ENCODE measurements around the gene RBFOX1.

- no peak for TF ChIP-seq CTCF (IDR thresholded peaks at IDR 0.05; ENCODE audit: insufficient read depth, low read depth, low read length)
- TF ChIP-seq EZH2 (IDR thresholded peaks at IDR 0.05; ENCODE audit: insufficient read depth, low read length) = no peak
Observed at GRCh38 chr16:7376227-7376626, 43.6 kb downstream of the RBFOX1 start.
